MM.1S (cell line): ENCODE results near the gene FOXA3.

Experiments used
- DNase-seq: peaks from one replicate; pipeline ENCODE4 v3.0.0-alpha.2; 2015
- H2AFZ ChIP-seq: fragments of 300-600 bp; sonication (generic); 2 replicates; pipeline ENCODE4 v1.6.0; 2016; ENCODE audit warnings: antibody characterized with exemption, low read length
- H3F3A ChIP-seq: fragments of 300-600 bp; sonication (generic); 2 replicates; pipeline ENCODE4 v1.6.1; 2016; ENCODE audit warnings: mild to moderate bottlenecking, antibody characterized with exemption, low read length, moderate library complexity, mixed read lengths; ENCODE audit not compliant: insufficient read depth
- H3K27ac ChIP-seq: fragments of 300-600 bp; sonication (generic); 2 replicates; pipeline ENCODE4 v1.5.1; 2016; ENCODE audit warnings: mild to moderate bottlenecking, low read length
- H3K27me3 ChIP-seq: fragments of 300-600 bp; sonication (generic); replicated peaks from 2 replicates; pipeline ENCODE4 v1.6.0; 2016; ENCODE audit warnings: low read length; ENCODE audit not compliant: insufficient read depth
- H3K36me3 ChIP-seq: fragments of 300-600 bp; sonication (generic); replicated peaks from 2 replicates; pipeline ENCODE4 v1.6.1; 2016; ENCODE audit warnings: mild to moderate bottlenecking, low read length, mixed read lengths; ENCODE audit not compliant: insufficient read depth
- H3K4me1 ChIP-seq: fragments of 300-600 bp; sonication (generic); 2 replicates; pipeline ENCODE4 v1.6.1; 2016; ENCODE audit warnings: low read length, mixed read lengths
- H3K4me2 ChIP-seq: fragments of 300-600 bp; sonication (generic); 2 replicates; pipeline ENCODE4 v1.6.0; 2016; ENCODE audit warnings: low read depth, low read length
- H3K4me3 ChIP-seq: fragments of 300-600 bp; sonication (generic); 2 replicates; pipeline ENCODE4 v1.5.1; 2016; ENCODE audit warnings: low read length, mixed read lengths
- H3K79me2 ChIP-seq: fragments of 300-600 bp; sonication (generic); 2 replicates; pipeline ENCODE4 v1.6.1; 2016; ENCODE audit warnings: mixed run types, low read length, mixed read lengths
- H3K9ac ChIP-seq: fragments of 300-600 bp; sonication (generic); 2 replicates; pipeline ENCODE4 v1.6.1; 2016; ENCODE audit warnings: low read length, mixed read lengths
- H3K9me2 ChIP-seq: fragments of 300-600 bp; sonication (generic); replicated peaks from 2 replicates; pipeline ENCODE4 v1.6.1; 2016; ENCODE audit warnings: mild to moderate bottlenecking, low read length, mixed read lengths; ENCODE audit not compliant: insufficient read depth
- H3K9me3 ChIP-seq: fragments of 300-600 bp; sonication (generic); replicated peaks from 2 replicates; pipeline ENCODE4 v1.6.1; 2016; ENCODE audit warnings: mild to moderate bottlenecking, low read length, mixed read lengths; ENCODE audit not compliant: insufficient read depth
- H4K20me1 ChIP-seq: fragments of 300-600 bp; sonication (generic); 2 replicates; pipeline ENCODE4 v1.6.1; 2016; ENCODE audit warnings: mild to moderate bottlenecking, low read length, moderate library complexity, mixed read lengths; ENCODE audit not compliant: insufficient read depth
- CTCF ChIP-seq: fragments of 300-600 bp; sonication (generic); IDR thresholded peaks from 2 replicates; pipeline ENCODE4 v1.5.1; 2016; ENCODE audit warnings: antibody characterized with exemption, low read length, mixed read lengths
- EZH2 ChIP-seq: fragments of 300-600 bp; sonication (generic); optimal IDR thresholded peaks from 2 replicates; pipeline ENCODE3; 2017; ENCODE audit warnings: low read depth, mild to moderate bottlenecking, antibody characterized with exemption, low read length, mixed read lengths
- EZH2phosphoT487 ChIP-seq: fragments of 300-600 bp; sonication (generic); IDR thresholded peaks from 2 replicates; pipeline ENCODE4 v1.6.1; 2018; ENCODE audit warnings: antibody characterized with exemption, low read length

Gene FOXA3

GRCh38 chr19:45852145-45852750 lies 11.9 kb upstream of the FOXA3 start:
- H3F3A ChIP-seq, result no peaks in the 10 kb centered on the region
- no peak overlapping the region for H3K9ac ChIP-seq
- no peak overlapping the region for H2AFZ ChIP-seq
- H3K27me3 ChIP-seq, result no peaks in the 10 kb centered on the region
- H3K36me3 ChIP-seq, result peaks cover 13% of the 10 kb centered on the region
- no peak overlapping the region for H3K4me3 ChIP-seq
- no peaks in the 10 kb centered on the region for H3K9me3 ChIP-seq
- no peaks in the 10 kb centered on the region for H3K9me2 ChIP-seq
- no peaks in the 10 kb centered on the region for H4K20me1 ChIP-seq
- DNase-seq, result no peak
- peaks cover 25% of the 10 kb centered on the region for H3K79me2 ChIP-seq
- no peak overlapping the region for H3K27ac ChIP-seq
- no peak for TF ChIP-seq EZH2
- TF ChIP-seq EZH2phosphoT487, result no peak
- no peak for TF ChIP-seq CTCF
- H3K4me1 ChIP-seq, result no peaks in the 10 kb centered on the region
- no peak overlapping the region for H3K4me2 ChIP-seq

DNA sequence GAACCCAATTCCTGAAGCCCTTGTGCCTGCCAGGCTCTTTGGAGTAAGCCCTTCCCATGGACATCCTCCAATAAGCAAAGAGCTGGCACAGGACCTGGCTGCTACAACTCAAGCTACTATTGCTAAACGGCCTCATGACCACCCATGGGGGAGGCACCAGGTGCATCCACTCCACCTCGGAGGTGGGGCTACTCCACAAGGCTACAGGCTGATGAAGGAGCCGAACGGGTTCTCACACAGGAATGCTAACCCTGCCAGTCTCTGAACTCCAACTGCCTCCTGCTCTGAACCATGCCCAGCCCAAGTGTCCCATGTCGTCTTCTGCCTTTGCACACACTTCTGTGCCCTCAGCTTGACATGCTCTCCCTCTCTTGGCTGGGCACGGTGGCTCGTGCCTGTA lies 11.1 kb upstream of the FOXA3 start:
- Histone ChIP-seq H3K9me3 (no peaks in the 10 kb centered on the region), H3K4me1 (no peaks in the 10 kb centered on the region), H3K27me3 (no peaks in the 10 kb centered on the region), H3K4me3 (no peak overlapping the region), H3K36me3 (peaks cover 13% of the 10 kb centered on the region), H3K27ac (no peak overlapping the region), H3F3A (no peaks in the 10 kb centered on the region), H3K9ac (no peak overlapping the region), H3K79me2 (peaks cover 27% of the 10 kb centered on the region), H2AFZ (no peak overlapping the region), H3K4me2 (no peak overlapping the region), H3K9me2 (no peaks in the 10 kb centered on the region), H4K20me1 (no peaks in the 10 kb centered on the region)
- no peak for DNase-seq
- TF ChIP-seq CTCF (no peak), EZH2 (no peak), EZH2phosphoT487 (no peak)

DNA sequence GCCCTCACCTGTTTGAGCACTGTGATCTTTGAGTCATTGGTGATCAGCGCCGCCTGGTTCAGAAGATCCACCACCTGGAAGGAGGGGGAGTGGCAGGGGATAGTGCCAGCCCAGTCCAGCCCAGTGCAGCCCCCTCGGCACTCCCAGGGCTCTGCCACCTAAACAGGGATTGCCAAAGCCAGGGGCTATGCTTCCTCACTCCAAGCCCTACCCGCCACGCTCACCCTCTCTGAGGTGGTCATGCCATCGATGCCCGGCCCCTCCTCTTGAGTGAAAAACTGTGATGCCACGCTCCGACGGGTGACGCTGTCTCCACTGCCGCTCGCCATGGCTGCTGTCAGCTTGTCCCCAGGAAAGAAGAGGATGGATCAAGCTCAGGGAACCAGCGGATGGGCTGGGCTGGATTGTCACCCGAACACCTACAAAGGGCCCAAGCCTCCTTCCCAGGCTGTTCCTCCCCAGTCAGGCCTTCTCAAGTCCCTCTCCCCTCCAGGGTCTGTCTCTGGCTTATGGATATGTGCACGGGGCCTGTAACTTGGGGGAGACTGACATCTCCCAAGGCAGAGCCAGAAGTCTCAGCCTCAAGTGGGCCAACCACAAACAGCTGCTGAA lies 9.9 kb upstream of the FOXA3 start:
- peaks cover 8% of the 10 kb centered on the region for H3K36me3 ChIP-seq

More for the DNA sequence above, 9.9 kb upstream of the FOXA3 start:
- Histone ChIP-seq H3K27ac (no peak overlapping the region), H3F3A (no peaks in the 10 kb centered on the region), H3K4me2 (no peak overlapping the region), H4K20me1 (no peaks in the 10 kb centered on the region), H3K79me2 (peaks cover 38% of the 10 kb centered on the region), H3K4me3 (no peak overlapping the region), H3K27me3 (no peaks in the 10 kb centered on the region), H3K4me1 (no peaks in the 10 kb centered on the region), H3K9me3 (no peaks in the 10 kb centered on the region), H3K9me2 (no peaks in the 10 kb centered on the region), H2AFZ (no peak overlapping the region), H3K9ac (no peak overlapping the region)
- no peak for TF ChIP-seq CTCF
- no peak for DNase-seq
